ENCODE data around the gene SLC20A1. TPM values are rescaled to one million over a fixed set of nuclear protein-coding genes. Genes with fewer than 3 reads are reported as not detected.
A peak's percentile ranks its signal among the peaks of the same experiment; 100 is the strongest.
"Not testable (repeated sequence)": the region's sequence is repeated elsewhere in the genome, so short reads cannot be mapped to it uniquely, and the experiment has no call there.

SLC20A1 gene
- total RNA-seq, 1 donor from 2014 or later = 182 TPM

DNA sequence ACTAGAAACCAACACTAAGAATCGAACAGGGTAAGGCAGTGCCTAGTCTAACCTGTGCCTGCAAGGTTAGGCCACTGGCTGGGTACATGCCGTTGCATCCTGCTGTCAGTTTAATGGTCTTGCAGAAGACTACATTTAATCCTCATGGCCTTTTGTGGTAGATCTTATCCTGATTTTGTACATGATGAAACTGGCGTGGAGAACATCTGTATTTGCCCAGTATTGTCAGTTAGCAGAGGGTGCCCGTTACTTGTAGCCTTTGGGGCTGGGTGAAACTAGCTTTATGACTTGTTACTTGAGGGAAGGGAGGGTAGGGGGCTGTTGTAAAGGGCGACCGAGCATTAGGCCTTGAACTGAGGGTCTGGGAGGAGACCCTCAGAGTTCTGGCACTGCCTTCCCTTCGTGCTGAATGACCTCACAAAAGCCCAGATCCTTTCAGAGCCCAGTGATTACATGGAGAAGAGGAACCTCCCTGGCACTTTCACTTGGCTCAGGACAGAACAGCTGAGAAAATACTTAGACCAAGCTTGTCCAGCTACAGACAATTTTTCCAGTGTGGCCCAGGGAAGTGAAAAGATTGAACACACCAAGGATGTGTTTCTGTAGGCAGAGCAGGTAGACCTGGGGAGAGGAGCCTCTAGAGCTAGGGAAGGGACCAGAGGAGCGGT lies 19.5 kb downstream of the SLC20A1 start:
- Mint-ChIP-seq H3K36me3 (ENCODE audit: low read depth) (peaks cover 57% of the 10 kb centered on the region), H3K27me3 (no peaks in the 10 kb centered on the region)
- intact Hi-C loops (cut with micrococcal nuclease) = no loop called here

DNA sequence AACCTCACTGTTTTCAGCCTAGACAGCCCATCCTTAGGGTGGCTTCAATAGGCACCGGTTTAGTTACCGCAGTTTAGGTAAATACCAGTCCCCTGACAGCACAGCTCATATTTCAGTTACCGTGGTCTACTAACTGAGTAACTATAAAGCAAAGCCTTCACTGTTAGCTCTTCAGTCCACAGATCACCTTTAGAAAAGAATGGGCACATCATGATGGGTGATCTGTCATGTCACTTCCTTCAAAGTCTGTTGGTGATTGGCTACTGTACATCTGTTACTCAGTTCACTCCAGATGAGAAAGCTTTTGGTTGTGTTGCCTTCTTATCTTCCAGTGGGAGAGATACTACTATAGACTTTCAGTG lies 21.0 kb downstream of the SLC20A1 start:
- Mint-ChIP-seq H3K4me1 (peaks cover 2% of the 10 kb centered on the region), H3K27ac (peak overlapping the region; percentile 60), H3K27me3 (no peaks in the 10 kb centered on the region), H3K36me3 (ENCODE audit: low read depth) (peaks cover 48% of the 10 kb centered on the region), H3K9me3 (no peaks in the 10 kb centered on the region), H3K4me3 (no peak overlapping the region)
- intact Hi-C loops (cut with micrococcal nuclease) = loop anchor here (1.0 kb wide), 1 partner anchor 10 kb away; no protein-coding TSS in a partner anchor
- DNase-seq = no peak

More for the DNA sequence above, 19.5 kb downstream of the SLC20A1 start:
- no peak for DNase-seq
- Mint-ChIP-seq H3K27ac (no peak overlapping the region), H3K4me1 (peaks cover 9% of the 10 kb centered on the region), H3K9me3 (no peaks in the 10 kb centered on the region), H3K4me3 (no peak overlapping the region)

- H3K4me3 Mint-ChIP-seq; H3K4me1 Mint-ChIP-seq; H3K27ac Mint-ChIP-seq; DNase-seq; H3K9me3 Mint-ChIP-seq; H3K27me3 Mint-ChIP-seq; intact Hi-C loops (cut with micrococcal nuclease): not testable (repeated sequence)
- H3K36me3 Mint-ChIP-seq (ENCODE audit: low read depth) = peaks cover 44% of the 10 kb centered on the region
Observed at GRCh38 chr2:112667540-112667939, 21.8 kb downstream of the SLC20A1 start.

DNA sequence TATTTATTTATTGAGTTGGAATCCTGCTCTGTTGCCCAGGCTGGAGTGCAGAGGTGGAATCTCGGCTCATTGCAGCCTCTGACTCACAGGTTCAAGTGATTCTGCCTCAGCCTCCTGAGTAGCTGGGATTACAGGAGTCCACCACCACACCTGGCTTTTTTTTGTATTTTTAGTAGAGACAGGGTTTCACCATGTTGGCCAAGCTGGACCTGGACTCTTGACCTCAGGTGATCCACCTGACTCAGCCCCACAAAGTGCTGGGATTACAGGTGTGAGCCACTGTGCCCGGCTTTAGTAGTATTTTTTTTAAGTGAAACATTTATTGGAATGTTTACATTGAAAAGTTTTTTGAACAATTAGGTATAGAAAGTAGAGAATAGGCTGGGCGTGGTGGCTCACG lies 23.9 kb downstream of the SLC20A1 start:
- no peak overlapping the region for H3K27ac Mint-ChIP-seq
- H3K9me3 Mint-ChIP-seq = no peaks in the 10 kb centered on the region

DNA sequence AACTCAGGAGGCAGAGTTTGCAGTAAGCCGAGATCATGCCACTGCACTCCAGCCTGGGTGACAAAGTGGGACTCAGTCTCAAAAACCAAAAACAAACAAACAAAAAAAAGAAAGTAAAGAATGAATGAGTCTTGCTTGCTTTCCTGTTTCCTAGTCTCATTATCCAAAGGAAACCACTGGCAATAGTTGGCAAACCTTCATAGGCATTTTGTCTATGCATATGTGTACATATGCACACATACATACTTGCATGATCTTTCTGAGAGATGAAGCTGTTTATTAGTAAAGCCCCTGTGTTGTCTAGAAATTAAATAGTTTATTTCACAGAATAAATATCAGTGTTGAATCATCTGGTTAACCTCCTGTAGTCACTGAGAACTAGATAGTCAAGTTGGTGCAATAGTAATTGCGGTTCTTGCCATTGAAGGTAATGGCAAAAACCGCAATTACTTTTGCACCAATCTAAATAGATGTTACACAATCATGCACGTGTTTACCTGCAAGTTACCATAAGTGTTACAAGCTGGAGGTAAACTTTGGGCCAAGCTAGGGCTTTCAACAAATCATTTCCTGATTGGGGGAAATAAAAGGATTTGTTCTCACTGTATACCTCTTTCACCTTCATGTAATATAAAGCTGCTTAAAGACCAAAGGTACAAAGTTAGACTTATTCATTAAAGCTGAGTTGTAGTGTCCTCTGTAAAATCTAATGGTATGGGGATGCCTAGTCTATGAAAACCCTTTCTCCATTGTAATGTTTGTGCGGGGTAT lies 24.7 kb downstream of the SLC20A1 start:
- H3K27me3 Mint-ChIP-seq = no peaks in the 10 kb centered on the region
- no peak overlapping the region for H3K4me3 Mint-ChIP-seq
- no peaks in the 10 kb centered on the region for H3K9me3 Mint-ChIP-seq
- no peak overlapping the region for H3K27ac Mint-ChIP-seq
- peaks cover 9% of the 10 kb centered on the region for H3K4me1 Mint-ChIP-seq
- intact Hi-C loops (cut with micrococcal nuclease) = no loop called here
- no peak for DNase-seq
- H3K36me3 Mint-ChIP-seq (ENCODE audit: low read depth) = peaks cover 18% of the 10 kb centered on the region

More for the DNA sequence above, 23.9 kb downstream of the SLC20A1 start:
- DNase-seq = no peak
- intact Hi-C loops (cut with micrococcal nuclease) = no loop called here
- Mint-ChIP-seq H3K4me3 (no peak overlapping the region), H3K4me1 (peaks cover 7% of the 10 kb centered on the region), H3K36me3 (ENCODE audit: low read depth) (peaks cover 26% of the 10 kb centered on the region), H3K27me3 (no peaks in the 10 kb centered on the region)

GRCh38 chr2:112671801-112672200 lies 26.1 kb downstream of the SLC20A1 start:
- Mint-ChIP-seq H3K36me3 (ENCODE audit: low read depth) (peaks cover 11% of the 10 kb centered on the region), H3K27ac (no peak overlapping the region), H3K9me3 (no peaks in the 10 kb centered on the region), H3K4me3 (no peak overlapping the region), H3K27me3 (no peaks in the 10 kb centered on the region), H3K4me1 (peaks cover 9% of the 10 kb centered on the region)
- no peak for DNase-seq
- intact Hi-C loops (cut with micrococcal nuclease) = no loop called here

DNA sequence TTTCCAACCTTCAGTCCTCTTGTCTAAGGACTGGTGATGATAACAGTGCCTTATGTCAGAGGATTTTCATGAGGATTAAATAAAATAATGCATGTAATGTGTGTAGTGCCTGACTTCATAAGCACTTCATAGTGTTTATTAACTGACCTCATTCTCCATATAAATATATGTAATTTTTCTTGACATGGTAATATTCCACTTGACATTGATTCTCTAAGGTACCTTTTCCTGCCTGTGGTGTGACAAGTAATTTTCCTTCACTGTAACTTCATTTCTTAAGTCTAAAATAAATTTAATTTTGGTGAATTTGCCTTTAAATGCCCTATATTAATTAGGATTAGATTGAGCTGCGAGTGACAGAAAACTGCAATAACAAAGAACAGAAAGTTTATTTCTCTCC lies 27.3 kb downstream of the SLC20A1 start:
- peaks cover 9% of the 10 kb centered on the region for H3K4me1 Mint-ChIP-seq
- H3K27me3 Mint-ChIP-seq = no peaks in the 10 kb centered on the region
- no peaks in the 10 kb centered on the region for H3K9me3 Mint-ChIP-seq
- intact Hi-C loops (cut with micrococcal nuclease) = no loop called here
- no peak for DNase-seq
- no peak overlapping the region for H3K27ac Mint-ChIP-seq
- H3K4me3 Mint-ChIP-seq = no peak overlapping the region
- H3K36me3 Mint-ChIP-seq (ENCODE audit: low read depth) = peaks cover 8% of the 10 kb centered on the region

- H3K4me3 Mint-ChIP-seq = peak overlapping the region; percentile 9
- peaks cover 9% of the 10 kb centered on the region for H3K4me1 Mint-ChIP-seq
- DNase-seq = no peak
- peak overlapping the region; percentile 29 for H3K27ac Mint-ChIP-seq
- H3K27me3 Mint-ChIP-seq = peaks cover 2% of the 10 kb centered on the region
- H3K36me3 Mint-ChIP-seq (ENCODE audit: low read depth) = peaks cover 4% of the 10 kb centered on the region
- no peaks in the 10 kb centered on the region for H3K9me3 Mint-ChIP-seq
- intact Hi-C loops (cut with micrococcal nuclease) = no loop called here
Observed at GRCh38 chr2:112674229-112674628, 28.5 kb downstream of the SLC20A1 start.

- Mint-ChIP-seq H3K4me3 (no peak overlapping the region), H3K9me3 (no peaks in the 10 kb centered on the region)
- intact Hi-C loops (cut with micrococcal nuclease) = no loop called here
Observed at GRCh38 chr2:112679484-112679883, 33.7 kb downstream of the SLC20A1 start.

DNA sequence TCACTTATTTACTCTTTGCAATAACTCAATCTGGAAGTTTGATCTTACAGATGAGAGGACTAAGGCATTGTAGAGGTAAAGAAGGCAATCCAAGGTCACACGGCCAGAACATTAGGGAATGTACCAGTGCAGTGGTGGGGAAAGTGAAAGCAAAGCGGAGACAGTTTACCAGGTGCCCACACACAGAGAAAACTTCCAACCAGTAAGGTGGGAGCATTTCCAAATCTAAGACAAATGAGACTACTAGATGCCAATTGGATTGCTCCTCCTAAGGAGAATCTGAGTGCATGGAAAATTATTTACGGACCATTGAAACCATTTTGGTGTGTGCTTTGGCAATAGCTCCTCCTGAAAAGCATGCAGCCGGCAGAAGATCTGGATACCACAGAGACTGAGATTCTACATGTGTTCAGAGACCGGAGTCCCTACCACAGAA lies 34.9 kb downstream of the SLC20A1 start:
- no peak overlapping the region for H3K4me3 Mint-ChIP-seq
- peaks cover 15% of the 10 kb centered on the region for H3K4me1 Mint-ChIP-seq

More at GRCh38 chr2:112679484-112679883, 33.7 kb downstream of the SLC20A1 start:
- H3K4me1 Mint-ChIP-seq = peaks cover 13% of the 10 kb centered on the region
- H3K27ac Mint-ChIP-seq = no peak overlapping the region
- H3K36me3 Mint-ChIP-seq (ENCODE audit: low read depth) = no peaks in the 10 kb centered on the region
- H3K27me3 Mint-ChIP-seq = peaks cover 2% of the 10 kb centered on the region
- no peak for DNase-seq

GRCh38 chr2:112682101-112682500 lies 36.4 kb downstream of the SLC20A1 start:
- no peak for DNase-seq
- Mint-ChIP-seq H3K36me3 (ENCODE audit: low read depth) (no peaks in the 10 kb centered on the region), H3K4me1 (peaks cover 19% of the 10 kb centered on the region), H3K27ac (no peak overlapping the region), H3K27me3 (peaks cover 2% of the 10 kb centered on the region), H3K9me3 (no peaks in the 10 kb centered on the region), H3K4me3 (no peak overlapping the region)
- intact Hi-C loops (cut with micrococcal nuclease) = no loop called here

More for the DNA sequence above, 34.9 kb downstream of the SLC20A1 start:
- Mint-ChIP-seq H3K27ac (no peak overlapping the region), H3K36me3 (ENCODE audit: low read depth) (no peaks in the 10 kb centered on the region), H3K27me3 (peaks cover 2% of the 10 kb centered on the region), H3K9me3 (no peaks in the 10 kb centered on the region)
- intact Hi-C loops (cut with micrococcal nuclease) = no loop called here
- no peak for DNase-seq

DNA sequence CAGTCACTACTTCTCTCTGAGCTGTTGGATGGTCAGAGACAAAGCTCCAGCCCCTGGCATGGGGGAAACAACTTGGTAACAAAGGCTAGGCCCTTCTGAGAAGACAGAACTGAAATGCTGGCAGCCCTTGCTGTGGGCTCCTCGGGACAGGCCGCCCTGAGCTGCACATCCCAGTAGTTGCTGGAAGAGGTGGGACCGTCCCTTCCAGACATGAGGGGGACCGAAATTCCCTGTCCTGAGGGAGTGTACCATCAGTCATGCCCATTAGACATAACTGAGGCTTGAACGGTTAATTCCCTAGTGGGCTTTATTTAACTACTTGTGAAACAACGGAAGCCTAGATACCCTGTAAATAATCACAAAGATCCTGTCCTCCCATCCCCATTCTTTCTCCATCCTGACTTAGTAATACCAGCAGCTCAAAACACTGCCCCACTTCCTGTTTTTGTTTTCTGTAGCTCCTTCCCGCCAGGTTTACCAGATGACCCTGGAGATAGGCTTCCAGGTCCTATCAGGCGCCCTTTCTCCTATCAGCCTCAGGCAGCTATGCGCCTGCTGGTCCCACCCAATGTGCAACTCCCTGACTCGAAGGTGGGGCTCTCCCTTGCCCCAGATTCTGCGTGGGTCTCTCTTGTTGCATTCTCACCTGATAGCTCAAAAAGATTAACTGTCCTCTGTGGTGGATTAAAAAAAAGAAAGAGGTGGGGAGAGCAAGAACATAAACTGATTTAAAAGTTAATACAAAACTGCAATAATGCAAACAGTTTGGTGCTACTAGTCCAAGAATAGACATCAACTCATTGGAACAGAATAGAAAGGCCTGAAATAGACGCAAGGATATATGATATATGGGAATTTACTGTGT lies 38.0 kb downstream of the SLC20A1 start:
- peaks cover 19% of the 10 kb centered on the region for H3K4me1 Mint-ChIP-seq
- no peak for DNase-seq
- no peaks in the 10 kb centered on the region for H3K27me3 Mint-ChIP-seq
- H3K9me3 Mint-ChIP-seq = no peaks in the 10 kb centered on the region
- no peaks in the 10 kb centered on the region for H3K36me3 Mint-ChIP-seq (ENCODE audit: low read depth)
- no peak overlapping the region for H3K4me3 Mint-ChIP-seq
- intact Hi-C loops (cut with micrococcal nuclease) = no loop called here
- no peak overlapping the region for H3K27ac Mint-ChIP-seq

DNA sequence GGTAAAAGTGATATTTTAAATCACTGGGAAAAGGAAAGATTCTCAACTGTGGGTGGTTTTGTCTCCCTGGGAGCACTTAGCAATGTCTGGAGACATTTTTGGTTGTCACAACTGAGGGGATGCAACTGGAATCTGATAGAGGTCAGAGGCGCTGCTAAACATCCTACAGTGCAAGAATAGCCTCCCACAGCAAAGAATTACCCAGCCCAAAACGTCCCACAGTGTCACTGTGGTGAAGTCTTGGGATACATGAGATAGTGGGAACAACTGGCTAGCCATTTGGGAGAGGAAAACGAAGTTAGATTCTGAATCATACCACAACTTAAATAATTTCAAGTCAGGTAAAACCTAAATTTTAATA lies 38.7 kb downstream of the SLC20A1 start:
- no peaks in the 10 kb centered on the region for H3K9me3 Mint-ChIP-seq
- H3K36me3 Mint-ChIP-seq (ENCODE audit: low read depth) = no peaks in the 10 kb centered on the region
- intact Hi-C loops (cut with micrococcal nuclease) = no loop called here

More for the DNA sequence above, 38.7 kb downstream of the SLC20A1 start:
- Mint-ChIP-seq H3K27me3 (no peaks in the 10 kb centered on the region), H3K4me1 (peaks cover 19% of the 10 kb centered on the region), H3K27ac (no peak overlapping the region), H3K4me3 (no peak overlapping the region)
- no peak for DNase-seq

All from activated CD4-positive, alpha-beta T cell treated with anti-CD3 and anti-CD28 coated beads, Interleukin-2, amount 10 ng/mL, durations not matched to agents 24 days and 14 days (primary cell).